Measurements from ENCODE around the gene ZMIZ2.

Gene ZMIZ2

DNA sequence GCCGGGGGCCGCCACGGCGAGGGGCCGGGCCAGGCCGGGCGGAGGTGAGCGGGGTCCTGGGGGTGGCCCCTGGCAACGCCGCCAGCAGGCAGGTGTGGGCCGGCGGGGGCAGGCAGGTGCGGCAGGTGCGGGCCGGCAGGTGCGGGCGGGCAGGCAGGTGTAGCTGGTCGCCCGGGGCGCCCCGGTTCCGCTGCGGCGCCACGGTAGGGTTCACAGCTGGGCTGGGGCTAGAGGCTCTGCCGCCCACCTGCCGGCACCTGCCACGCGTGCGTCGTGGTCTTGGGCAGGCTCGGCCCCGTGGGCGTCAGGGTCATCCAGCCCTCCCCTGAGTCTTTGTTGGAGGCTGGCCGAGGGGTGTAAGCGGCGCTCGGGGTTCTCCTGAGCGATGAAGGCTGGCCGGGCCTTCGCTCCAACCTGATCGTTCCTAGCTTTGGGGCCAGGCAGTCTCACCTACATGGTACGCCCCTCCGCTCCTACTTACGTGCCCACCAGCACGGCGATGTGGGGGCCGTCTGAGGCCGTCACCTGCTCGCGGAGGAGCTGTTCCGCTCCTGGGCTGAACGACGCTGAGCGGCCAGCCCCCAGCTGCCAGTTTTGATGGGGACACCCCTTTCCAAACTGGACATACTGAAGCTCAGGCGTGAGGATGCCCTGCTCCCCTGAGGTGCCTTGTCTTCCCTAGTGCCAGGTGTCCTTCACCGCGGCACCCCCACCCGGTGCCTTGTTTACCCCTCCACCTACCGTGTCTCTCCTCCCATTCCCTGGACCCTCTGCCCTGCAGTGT, 493 bp downstream of the ZMIZ2 start:
- Histone ChIP-seq H3K9me2 (replicated peaks; ENCODE audit: insufficient read depth, low read length) (no peaks in the 10 kb centered on the region), H2AFZ (ENCODE audit: low read depth, low read length, severe bottlenecking) (no peak overlapping the region), H3F3A (ENCODE audit: insufficient read depth) (peaks cover 17% of the 10 kb centered on the region), H3K4me2 (ENCODE audit: low read depth, low read length, poor library complexity, severe bottlenecking) (peak overlapping the region; percentile 53), H3K9me3 (ENCODE audit: insufficient read depth, low read length) (no peaks in the 10 kb centered on the region), H3K4me3 (ENCODE audit: insufficient read depth, low read length, poor library complexity, severe bottlenecking) (peak overlapping the region; percentile 62), H3K27me3 (ENCODE audit: low read length) (no peaks in the 10 kb centered on the region), H3K79me2 (ENCODE audit: insufficient read depth, low read length) (no peaks in the 10 kb centered on the region; the same call in 1 of the 2 replicates), H3K9ac (ENCODE audit: low read length) (peak overlapping the region; percentile 29; the same call in 1 of the 2 replicates), H3K27ac (ENCODE audit: low read depth, low read length) (peak overlapping the region; percentile 85; the same call in 1 of the 2 replicates), H3K36me3 (ENCODE audit: low read length) (no peaks in the 10 kb centered on the region), H4K20me1 (ENCODE audit: low read depth, low read length) (peaks cover 3% of the 10 kb centered on the region; the same call in 1 of the 2 replicates)
- TF ChIP-seq EZH2phosphoT487 (conservative IDR thresholded peaks at IDR 0.05; ENCODE audit: low read length): no peak

DNA sequence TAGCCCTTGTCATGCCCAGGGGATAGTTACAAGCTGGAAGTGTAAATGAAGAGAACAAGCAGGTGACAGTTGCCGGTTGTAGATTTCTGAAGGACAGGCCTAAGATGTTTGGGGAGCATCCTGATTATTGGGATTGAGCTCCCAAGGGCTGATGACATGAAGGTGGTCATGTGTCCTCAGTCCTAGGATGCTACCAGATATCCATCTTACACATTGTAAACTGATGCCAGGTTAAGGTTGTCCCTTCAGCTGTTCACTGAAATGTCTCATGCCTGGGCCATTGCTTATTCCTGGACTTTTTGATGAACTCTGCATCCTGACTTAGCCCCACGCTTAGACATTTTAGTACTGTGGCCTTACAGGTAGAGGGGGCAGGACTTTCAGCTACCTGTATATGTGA, 1.3 kb downstream of the ZMIZ2 start:
- H4K20me1 ChIP-seq (ENCODE audit: low read depth, low read length): peaks cover 3% of the 10 kb centered on the region; the same call in 1 of the 2 replicates
- H3K27ac ChIP-seq (ENCODE audit: low read depth, low read length): no peak overlapping the region

DNA sequence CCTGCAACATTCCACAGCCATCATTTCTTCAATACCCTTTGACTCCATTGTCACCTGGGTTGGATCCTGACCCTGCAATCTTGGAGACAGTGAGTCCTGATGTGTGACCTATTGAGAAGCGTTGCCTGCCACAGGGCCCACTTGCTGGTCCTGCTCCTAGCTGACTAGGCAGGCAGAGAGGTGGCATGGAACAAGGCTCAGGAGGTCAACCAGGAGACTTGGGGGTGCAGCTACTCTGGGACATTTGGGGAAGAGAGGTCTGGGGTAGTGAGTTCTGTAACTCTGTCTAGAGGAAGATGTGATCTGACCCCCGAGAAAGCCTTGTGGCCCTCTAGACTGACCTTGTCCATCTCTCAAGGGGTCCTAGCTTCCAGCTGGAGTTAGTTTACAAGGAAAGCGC, 1.8 kb downstream of the ZMIZ2 start:
- H3K27ac ChIP-seq (ENCODE audit: low read depth, low read length): no peak overlapping the region
- no peaks in the 10 kb centered on the region; the same call in 1 of the 2 replicates for H3K79me2 ChIP-seq (ENCODE audit: insufficient read depth, low read length)
- no peaks in the 10 kb centered on the region for H3K27me3 ChIP-seq (ENCODE audit: low read length)
- no peak for TF ChIP-seq EZH2phosphoT487 (conservative IDR thresholded peaks at IDR 0.05; ENCODE audit: low read length)
- TF ChIP-seq, protein P1, sequence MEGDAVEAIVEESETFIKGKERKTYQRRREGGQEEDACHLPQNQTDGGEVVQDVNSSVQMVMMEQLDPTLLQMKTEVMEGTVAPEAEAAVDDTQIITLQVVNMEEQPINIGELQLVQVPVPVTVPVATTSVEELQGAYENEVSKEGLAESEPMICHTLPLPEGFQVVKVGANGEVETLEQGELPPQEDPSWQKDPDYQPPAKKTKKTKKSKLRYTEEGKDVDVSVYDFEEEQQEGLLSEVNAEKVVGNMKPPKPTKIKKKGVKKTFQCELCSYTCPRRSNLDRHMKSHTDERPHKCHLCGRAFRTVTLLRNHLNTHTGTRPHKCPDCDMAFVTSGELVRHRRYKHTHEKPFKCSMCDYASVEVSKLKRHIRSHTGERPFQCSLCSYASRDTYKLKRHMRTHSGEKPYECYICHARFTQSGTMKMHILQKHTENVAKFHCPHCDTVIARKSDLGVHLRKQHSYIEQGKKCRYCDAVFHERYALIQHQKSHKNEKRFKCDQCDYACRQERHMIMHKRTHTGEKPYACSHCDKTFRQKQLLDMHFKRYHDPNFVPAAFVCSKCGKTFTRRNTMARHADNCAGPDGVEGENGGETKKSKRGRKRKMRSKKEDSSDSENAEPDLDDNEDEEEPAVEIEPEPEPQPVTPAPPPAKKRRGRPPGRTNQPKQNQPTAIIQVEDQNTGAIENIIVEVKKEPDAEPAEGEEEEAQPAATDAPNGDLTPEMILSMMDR (IDR thresholded peaks at IDR 0.05; ENCODE audit: insufficient read depth, low read length, poor library complexity, severe bottlenecking): no peak
- H4K20me1 ChIP-seq (ENCODE audit: low read depth, low read length): peaks cover 3% of the 10 kb centered on the region; the same call in 1 of the 2 replicates
- no peaks in the 10 kb centered on the region for H3K9me2 ChIP-seq (replicated peaks; ENCODE audit: insufficient read depth, low read length)
- no peaks in the 10 kb centered on the region for H3K36me3 ChIP-seq (ENCODE audit: low read length)
- no peak overlapping the region for H3K9ac ChIP-seq (ENCODE audit: low read length)
- peaks cover 17% of the 10 kb centered on the region for H3F3A ChIP-seq (ENCODE audit: insufficient read depth)
- no peak overlapping the region for H2AFZ ChIP-seq (ENCODE audit: low read depth, low read length, severe bottlenecking)
- no peak overlapping the region for H3K4me3 ChIP-seq (ENCODE audit: insufficient read depth, low read length, poor library complexity, severe bottlenecking)
- no peaks in the 10 kb centered on the region for H3K9me3 ChIP-seq (ENCODE audit: insufficient read depth, low read length)
- H3K4me2 ChIP-seq (ENCODE audit: low read depth, low read length, poor library complexity, severe bottlenecking): no peak overlapping the region

More for the DNA sequence above, 1.3 kb downstream of the ZMIZ2 start:
- H3K4me2 ChIP-seq (ENCODE audit: low read depth, low read length, poor library complexity, severe bottlenecking): peak overlapping the region; percentile 53
- H3F3A ChIP-seq (ENCODE audit: insufficient read depth): peaks cover 17% of the 10 kb centered on the region
- H3K9me2 ChIP-seq (replicated peaks; ENCODE audit: insufficient read depth, low read length): no peaks in the 10 kb centered on the region
- H3K36me3 ChIP-seq (ENCODE audit: low read length): no peaks in the 10 kb centered on the region
- no peaks in the 10 kb centered on the region for H3K9me3 ChIP-seq (ENCODE audit: insufficient read depth, low read length)
- no peaks in the 10 kb centered on the region for H3K27me3 ChIP-seq (ENCODE audit: low read length)
- no peak overlapping the region for H3K9ac ChIP-seq (ENCODE audit: low read length)
- TF ChIP-seq, protein P1 (IDR thresholded peaks at IDR 0.05; ENCODE audit: insufficient read depth, low read length, poor library complexity, severe bottlenecking): no peak
- TF ChIP-seq EZH2phosphoT487 (conservative IDR thresholded peaks at IDR 0.05; ENCODE audit: low read length): no peak
- H3K4me3 ChIP-seq (ENCODE audit: insufficient read depth, low read length, poor library complexity, severe bottlenecking): no peak overlapping the region
- H3K79me2 ChIP-seq (ENCODE audit: insufficient read depth, low read length): no peaks in the 10 kb centered on the region; the same call in 1 of the 2 replicates
- H2AFZ ChIP-seq (ENCODE audit: low read depth, low read length, severe bottlenecking): no peak overlapping the region

All from SU-DHL-6 (cell line).